GM18873 (cell line): ENCODE results near the gene CEP350.

Source experiments
- ATAC-seq: cut with Tn5 transposase; IDR thresholded peaks from one replicate; pipeline ENCODE4 v1.9.1; 2021; ENCODE audit warnings: mild to moderate bottlenecking, moderate library complexity, moderate number of reproducible peaks; ENCODE audit not compliant: unreplicated experiment, low FRiP score

CEP350 gene

DNA sequence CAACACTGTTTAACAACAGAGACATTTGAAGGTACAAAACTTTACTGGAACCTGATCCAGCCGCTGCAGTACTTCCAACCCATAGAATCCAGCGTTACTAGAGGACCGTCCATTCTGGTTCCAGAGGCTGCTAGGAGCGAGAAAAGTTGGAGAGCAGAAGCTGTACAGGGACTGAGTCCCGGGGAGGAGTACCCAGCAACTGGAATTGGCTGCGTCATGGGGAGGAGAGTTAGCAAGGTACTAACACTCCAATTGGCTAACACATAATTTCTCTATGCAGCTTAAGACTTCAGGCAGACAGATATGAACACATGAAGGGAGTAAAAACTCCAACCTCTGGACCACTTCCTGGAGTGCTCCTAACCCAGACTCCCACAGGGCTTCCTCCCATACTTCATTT is 198.0 kb downstream of the CEP350 start:
- ATAC-seq = no peak

DNA sequence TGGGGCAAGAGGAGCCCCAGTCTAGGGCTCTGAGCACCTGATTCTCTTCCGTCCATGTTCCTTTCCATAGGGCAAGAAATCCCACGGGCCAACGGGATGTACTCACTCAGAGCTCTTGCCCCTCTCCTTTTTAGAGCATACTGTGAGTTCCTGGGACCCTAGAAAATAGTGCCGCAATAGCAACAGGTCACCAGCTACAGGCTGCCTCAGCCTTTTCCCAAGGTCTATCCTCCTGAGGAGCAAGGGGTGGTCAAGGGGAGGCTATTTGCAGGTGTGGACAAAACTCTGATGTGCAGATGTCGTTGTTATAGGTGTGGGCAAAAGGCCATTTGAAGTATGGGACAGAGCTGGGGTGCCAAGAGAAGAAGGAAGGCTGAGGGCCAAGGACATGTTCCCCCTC is 198.4 kb downstream of the CEP350 start:
- no peak for ATAC-seq

DNA sequence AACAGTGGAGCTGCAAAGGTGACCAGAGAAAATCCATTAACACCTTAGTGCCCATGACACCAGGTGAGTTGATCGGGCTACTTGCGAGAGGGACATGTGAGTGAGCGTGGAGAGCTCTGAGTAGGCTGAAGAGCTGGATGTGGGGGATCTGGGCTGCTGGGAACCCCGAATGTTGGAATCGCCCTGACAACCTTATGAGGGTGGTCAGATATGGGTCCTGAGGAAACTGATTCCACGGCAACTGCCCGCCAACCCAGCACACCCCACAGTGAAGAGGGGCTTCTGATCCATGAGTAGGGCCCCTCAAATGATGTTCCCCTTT is 199.4 kb downstream of the CEP350 start:
- no peak for ATAC-seq

DNA sequence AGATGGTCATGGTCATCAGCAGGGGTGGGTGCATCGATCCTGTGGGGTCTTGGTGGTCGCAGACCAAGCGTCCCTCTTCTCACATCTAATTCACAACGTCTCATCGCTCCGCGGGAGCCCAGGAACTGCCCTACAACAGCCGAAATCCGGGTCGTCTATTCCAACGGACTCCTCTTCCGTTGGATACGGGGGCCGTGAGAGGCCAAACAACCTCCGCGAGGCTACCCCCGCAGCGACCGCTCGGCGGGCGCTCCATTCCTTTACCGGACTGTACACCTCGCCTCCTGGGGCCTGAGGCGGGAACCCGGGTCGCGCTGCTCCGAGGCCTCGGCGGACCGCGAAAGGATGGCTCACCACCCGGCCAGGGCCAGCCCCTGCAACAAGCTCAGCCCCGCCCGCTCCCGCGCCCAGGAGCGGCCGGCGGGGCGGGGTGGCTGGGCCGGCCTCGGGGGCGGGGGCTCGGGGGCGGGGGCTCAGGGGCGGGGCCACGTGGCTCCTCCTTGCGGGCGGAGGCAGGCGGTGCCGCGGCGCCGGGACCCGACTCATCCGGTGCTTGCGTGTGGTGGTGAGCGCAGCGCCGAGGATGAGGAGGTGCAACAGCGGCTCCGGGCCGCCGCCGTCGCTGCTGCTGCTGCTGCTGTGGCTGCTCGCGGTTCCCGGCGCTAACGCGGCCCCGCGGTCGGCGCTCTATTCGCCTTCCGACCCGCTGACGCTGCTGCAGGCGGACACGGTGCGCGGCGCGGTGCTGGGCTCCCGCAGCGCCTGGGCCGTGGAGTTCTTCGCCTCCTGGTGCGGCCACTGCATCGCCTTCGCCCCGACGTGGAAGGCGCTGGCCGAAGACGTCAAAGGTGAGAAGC is 199.9 kb downstream of the CEP350 start, which contains the start of gene QSOX1:
Gene QSOX1, plus strand, starts transcription at position 545 of the 857 bp plus-strand sequence. Its CDS starts 39 bp downstream, at position 584.
- ATAC-seq = peak; percentile 80

DNA sequence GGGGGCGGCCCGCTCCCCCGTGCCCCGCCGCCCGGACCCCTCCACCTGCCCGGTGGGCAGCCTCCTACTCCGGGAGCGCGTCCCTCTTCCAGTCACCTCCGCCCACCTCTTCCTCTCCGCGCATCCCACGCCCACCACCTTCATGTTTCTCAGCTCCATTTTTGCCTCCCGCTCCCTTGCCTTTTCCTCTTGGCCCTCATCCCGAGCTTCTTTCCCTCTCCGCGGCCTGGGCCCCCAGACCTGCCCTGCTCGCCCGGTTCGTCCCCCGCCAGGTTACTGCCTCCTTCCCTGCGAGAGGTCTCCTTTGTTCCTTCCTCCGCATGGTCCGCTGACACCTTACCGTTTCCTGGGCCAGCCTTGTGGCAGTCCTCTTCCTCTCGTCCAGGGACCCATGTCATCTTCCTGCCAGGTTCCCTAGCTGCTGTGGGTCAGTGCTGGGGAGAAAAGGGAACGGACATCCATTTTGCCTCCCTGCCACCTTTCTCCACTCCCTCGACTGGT is 200.6 kb downstream of the CEP350 start:
- ATAC-seq = no peak

DNA sequence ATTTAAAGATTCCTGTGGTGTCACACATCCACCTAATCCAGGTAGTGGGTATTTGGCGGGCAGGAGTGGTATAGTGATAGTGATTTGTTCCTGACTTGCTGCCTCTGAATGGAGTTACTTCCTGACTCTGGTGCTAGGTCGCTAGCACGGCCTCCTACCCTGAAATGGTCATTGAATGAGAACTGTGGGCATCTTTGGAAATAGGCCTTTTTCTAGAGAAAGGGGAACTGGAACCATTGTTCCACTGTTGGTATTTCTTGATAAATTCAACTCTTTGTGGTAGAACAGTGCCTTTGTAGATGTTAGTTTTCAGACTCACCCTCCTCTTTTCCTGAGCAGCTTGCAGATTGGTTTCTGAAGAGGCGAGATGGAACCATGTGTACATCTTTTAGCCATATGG is 201.6 kb downstream of the CEP350 start:
- no peak for ATAC-seq

DNA sequence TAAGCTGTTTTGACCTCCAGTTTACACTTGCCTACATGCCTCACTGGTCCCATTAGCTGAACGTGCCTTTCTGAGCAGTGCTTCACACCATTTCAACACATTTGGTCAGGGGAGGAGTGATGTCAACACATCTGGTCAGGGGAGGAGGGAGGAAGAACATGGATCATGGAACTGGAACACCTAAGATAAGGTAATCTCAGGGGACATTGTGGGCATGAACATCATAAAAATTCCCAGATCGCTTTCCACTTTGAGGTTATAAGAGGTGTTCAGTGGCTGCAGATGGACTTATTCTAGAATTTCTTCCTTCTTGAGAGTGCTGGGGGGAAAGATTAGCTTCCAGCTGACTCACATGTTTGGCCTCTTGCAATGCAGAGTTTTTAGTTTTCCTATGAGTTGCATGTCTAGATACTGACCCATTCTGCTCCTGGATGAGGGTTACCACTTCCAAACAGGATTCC is 202.1 kb downstream of the CEP350 start:
- ATAC-seq = no peak

DNA sequence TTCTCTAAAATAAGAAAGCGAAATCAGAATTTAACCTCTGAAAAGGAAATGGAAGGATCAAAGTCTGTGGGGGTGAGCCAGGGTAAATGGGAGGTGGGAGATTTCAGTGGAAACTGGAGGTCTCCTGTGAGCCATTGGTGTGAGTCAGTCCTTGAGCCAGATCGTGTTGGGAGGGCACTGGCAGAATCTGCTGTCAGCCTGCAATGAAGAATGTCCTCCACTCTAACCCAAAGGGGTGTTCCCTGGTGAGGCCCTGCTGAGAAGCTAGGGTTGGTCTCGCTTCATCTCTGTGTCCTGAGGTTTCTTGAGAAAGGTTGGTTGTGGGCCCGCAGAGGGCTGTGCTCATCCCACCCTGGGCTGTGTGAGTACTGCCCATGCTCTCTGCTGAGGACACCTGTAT is 202.5 kb downstream of the CEP350 start:
- no peak for ATAC-seq

DNA sequence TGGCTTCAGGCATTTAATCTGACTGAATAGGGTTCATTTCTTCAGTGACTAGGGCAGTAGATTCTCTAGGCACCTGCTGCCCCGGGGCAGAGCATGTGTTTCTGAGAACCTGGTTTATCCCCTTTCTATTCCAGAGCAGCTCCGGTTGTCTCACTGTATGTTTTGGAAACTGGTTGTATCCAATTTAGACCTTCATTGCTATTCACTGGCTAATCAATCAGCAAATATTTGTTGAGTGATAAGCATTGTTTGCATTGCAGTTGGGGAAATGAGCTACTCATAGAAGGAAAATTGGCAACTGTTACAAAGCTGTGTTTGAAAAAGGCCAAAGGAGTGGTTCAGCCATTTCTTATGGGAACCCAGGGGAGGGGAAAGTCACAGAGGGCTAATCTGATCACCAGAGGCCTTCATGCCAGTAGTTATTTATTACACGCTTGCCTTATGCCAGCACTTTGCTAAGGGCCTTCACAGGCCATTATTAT is 203.0 kb downstream of the CEP350 start:
- no peak for ATAC-seq

DNA sequence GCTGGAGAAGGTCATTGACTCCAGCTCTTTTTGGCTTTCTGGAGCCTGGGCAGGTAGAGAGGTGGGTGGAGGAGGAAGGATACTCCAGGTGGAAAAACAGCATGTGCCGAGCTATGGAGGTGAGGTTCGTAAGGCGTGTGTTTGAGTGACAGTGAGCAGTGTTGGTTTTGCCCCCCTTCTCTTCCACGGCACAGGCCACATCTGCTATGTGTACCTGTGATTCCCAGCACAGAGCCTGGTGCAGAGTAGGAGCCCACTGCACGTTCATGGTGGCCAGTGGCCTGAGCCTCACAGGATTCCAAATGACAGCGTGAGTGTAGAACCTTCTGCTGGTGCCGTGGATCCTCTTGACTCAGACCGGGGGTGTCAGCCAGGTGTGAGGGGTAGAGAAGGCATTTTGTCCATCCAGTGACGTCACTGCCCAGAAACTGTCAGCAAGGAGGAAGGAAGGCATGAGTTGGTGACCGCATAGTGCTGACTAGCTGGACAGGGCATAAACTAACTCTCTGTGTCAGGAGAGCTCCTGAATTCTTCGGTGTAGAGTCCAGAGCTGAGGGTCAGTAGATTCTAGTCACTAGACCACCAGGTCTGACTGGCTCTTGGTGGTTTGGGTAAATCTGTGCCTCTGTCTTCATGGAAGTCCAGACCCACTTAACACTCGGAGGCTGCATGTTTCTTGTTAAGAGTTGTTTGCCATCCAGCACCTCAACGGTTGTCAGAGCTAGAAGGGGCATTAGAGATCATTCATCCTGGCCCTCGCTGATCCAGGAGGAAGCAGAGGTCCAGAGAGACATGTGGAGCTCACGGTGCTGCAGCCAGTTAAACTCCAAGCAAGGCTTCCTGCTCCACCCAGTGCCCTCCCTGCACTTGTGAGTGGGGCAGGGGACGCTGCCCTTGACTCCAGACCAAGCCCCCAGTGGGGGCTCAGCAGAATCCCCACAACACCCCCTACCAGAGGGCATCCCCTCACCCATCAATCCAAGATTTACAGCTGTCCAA is 203.8 kb downstream of the CEP350 start:
- ATAC-seq = no peak

DNA sequence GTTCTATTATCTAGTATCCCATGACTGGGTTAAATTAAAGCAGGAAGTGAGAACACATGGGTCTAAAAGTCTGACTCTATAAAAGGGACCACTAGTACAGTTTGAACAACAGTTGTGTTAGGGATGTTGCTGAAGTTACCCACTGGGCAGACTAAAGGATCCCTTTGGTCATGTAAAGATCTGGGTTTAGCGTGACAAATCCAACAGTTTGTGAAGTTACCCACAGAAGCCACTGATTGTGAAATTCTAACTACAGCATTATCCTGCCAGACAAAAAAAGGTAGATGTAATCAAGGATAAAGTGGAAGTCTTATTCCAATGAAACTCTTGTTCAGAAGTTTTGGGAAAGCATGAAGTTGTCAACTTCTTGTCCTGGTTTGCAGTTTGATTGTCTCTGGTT is 205.7 kb downstream of the CEP350 start:
- ATAC-seq = no peak

DNA sequence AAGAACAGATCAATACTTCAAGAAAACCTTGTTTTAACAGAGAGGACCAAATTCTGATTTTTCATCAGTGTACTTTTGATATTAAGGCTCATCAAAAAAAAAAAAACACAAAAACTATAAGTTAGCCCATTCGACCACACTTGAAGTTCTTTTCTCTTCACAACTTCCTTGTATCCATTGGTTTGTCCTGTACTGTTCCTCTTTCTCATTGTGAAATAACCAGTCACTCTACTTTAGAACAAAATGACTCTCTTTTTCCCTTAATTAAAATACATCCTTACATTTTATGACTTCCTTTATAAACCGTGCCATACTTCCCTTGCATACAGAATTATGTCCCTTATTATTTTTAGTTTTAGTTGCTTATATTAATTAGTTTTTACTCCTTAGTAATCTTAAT is 208.4 kb downstream of the CEP350 start:
- ATAC-seq = no peak
